ENCODE data around the gene ABI3BP. TPM values are rescaled to one million over a fixed set of nuclear protein-coding genes. Genes with fewer than 3 reads are reported as not detected.

The ABI3BP gene
- total and polyA plus RNA-seq, 10 of the 15 experiments (the other 5 are each of a cell fraction or from before 2014, with no cell fraction given) = 0.03 to 0.42 (median 0.11) TPM; not detected in 4

- H3K4me1 ChIP-seq (ENCODE audit: control insufficient read depth, insufficient read depth, low read length) = no peaks in the 10 kb centered on the region
- H3K9me3 ChIP-seq (replicated peaks; ENCODE audit: control insufficient read depth, insufficient read depth, low read length) = no peaks in the 10 kb centered on the region
- no peak overlapping the region for H2AFZ ChIP-seq (ENCODE audit: control insufficient read depth, low read depth, low read length)
- H3K79me2 ChIP-seq (ENCODE audit: control insufficient read depth, insufficient read depth, low read length) = no peaks in the 10 kb centered on the region
- FAIRE-seq (no peak), DNase-seq (ENCODE audit: low read depth, low spot score) (no peak), ATAC-seq (no peak)
- 45% methylated on average over 1 of the region's 1 CpG for WGBS (ENCODE audit: insufficient coverage, insufficient replicate concordance, low lambda C conversion rate, missing lambda C conversion rate)
- H3K36me3 ChIP-seq (ENCODE audit: control insufficient read depth in 2 of 2, insufficient read depth in 2 of 2, low read length in 1 of 2) = no peaks in the 10 kb centered on the region
- ChIA-PET SMC1A (ENCODE audit: uncharacterized antibody, unreplicated experiment) (no interaction called here), CTCF (no interaction called here), RAD21 (ENCODE audit: unreplicated experiment) (no interaction called here), POLR2A (no interaction called here)
- in situ Hi-C loops (cut with MboI) (no loop called here), intact Hi-C loops (cut with micrococcal nuclease; ENCODE audit: unreplicated experiment) (no loop called here)
- no peak overlapping the region for H3K4me3 ChIP-seq
- no peak overlapping the region for H3K9ac ChIP-seq (ENCODE audit: control insufficient read depth, insufficient read depth, low read length)
- no peak overlapping the region for H3K27ac ChIP-seq (ENCODE audit: control insufficient read depth, insufficient read depth)
- no TSS peak for BruUV-seq (replicated peaks)
- no peak overlapping the region for H3K4me2 ChIP-seq (ENCODE audit: control insufficient read depth, insufficient read depth)
- H4K20me1 ChIP-seq (ENCODE audit: control insufficient read depth, insufficient read depth) = no peaks in the 10 kb centered on the region
- H3K27me3 ChIP-seq (replicated peaks in 1 of 2; ENCODE audit: control insufficient read depth in 2 of 2, insufficient read depth in 2 of 2, low read length in 1 of 2) = no peaks in the 10 kb centered on the region
- TF ChIP-seq SIN3A (IDR thresholded peaks at IDR 0.05; ENCODE audit: low read depth, low read length) = no peak
- TF ChIP-seq HCFC1 (IDR thresholded peaks at IDR 0.05; ENCODE audit: low read length) = no peak
- no peak for TF ChIP-seq RAD51 (IDR thresholded peaks at IDR 0.05)
- TF ChIP-seq SKIL (IDR thresholded peaks at IDR 0.05; ENCODE audit: low read depth, poor library complexity, severe bottlenecking) = no peak
- no peak for TF ChIP-seq NBN (IDR thresholded peaks at IDR 0.05)
- TF ChIP-seq ZNF207 (IDR thresholded peaks at IDR 0.05; ENCODE audit: borderline replicate concordance) = no peak
- TF ChIP-seq IKZF1 (conservative IDR thresholded peaks at IDR 0.05) = no peak
- no peak for TF ChIP-seq CEBPB (IDR thresholded peaks at IDR 0.05; ENCODE audit: borderline replicate concordance in 1 of 2, low read depth in 2 of 2, low read length in 2 of 2)
- TF ChIP-seq ZNF622 (IDR thresholded peaks at IDR 0.05) = no peak
- no peak for TF ChIP-seq PRDM15 (CRISPR knock-in tag; IDR thresholded peaks at IDR 0.05)
- TF ChIP-seq SMC3 (IDR thresholded peaks at IDR 0.05; ENCODE audit: borderline replicate concordance, low read length) = no peak
- TF ChIP-seq HDGF (IDR thresholded peaks at IDR 0.05) = no peak
- TF ChIP-seq CREB1 (IDR thresholded peaks at IDR 0.05; ENCODE audit: low read depth) = no peak
- TF ChIP-seq PML (IDR thresholded peaks at IDR 0.05; ENCODE audit: low read length) = no peak
- TF ChIP-seq RAD21 (IDR thresholded peaks at IDR 0.05; ENCODE audit: insufficient read depth, low read depth, low read length) = no peak
- no peak for TF ChIP-seq NFYA (IDR thresholded peaks at IDR 0.05; ENCODE audit: borderline replicate concordance, low read depth, low read length)
- TF ChIP-seq ZNF24 (IDR thresholded peaks at IDR 0.05) = no peak
- no peak for TF ChIP-seq IRF4 (IDR thresholded peaks at IDR 0.05; ENCODE audit: low read depth, low read length)
- no peak for TF ChIP-seq KAT2A (conservative IDR thresholded peaks at IDR 0.05; ENCODE audit: control insufficient read depth, low read depth, low read length)
Observed at GRCh38 chr3:101036213-101036618, 43.0 kb upstream of the ABI3BP start.
